Trophoblast cell (in vitro differentiated cells and primary cell): ENCODE measurements around the gene ADARB1. TPM values are rescaled to one million over a fixed set of nuclear protein-coding genes. Genes with fewer than 3 reads are reported as not detected.

Experiments
- DNase-seq, 2 donors: peaks; one replicate each; pipeline ENCODE4 v3.0.0-alpha.2; 2016
- H2AFZ ChIP-seq: 2 replicates; pipeline ENCODE4 v1.6.1; 2013; ENCODE audit warnings: low read length, moderate library complexity, mild to moderate bottlenecking; ENCODE audit not compliant: insufficient read depth, poor library complexity
- H2AK5ac ChIP-seq: 2 replicates; pipeline ENCODE4 v1.6.1; 2013; ENCODE audit warnings: mild to moderate bottlenecking, low read length
- H2BK120ac ChIP-seq: 2 replicates; pipeline ENCODE4 v1.6.1; 2013; ENCODE audit warnings: low read length, mild to moderate bottlenecking, moderate library complexity; ENCODE audit not compliant: insufficient read depth, poor library complexity
- H2BK12ac ChIP-seq: 2 replicates; pipeline ENCODE4 v1.6.1; 2013; ENCODE audit warnings: mild to moderate bottlenecking, low read length, moderate library complexity
- H2BK5ac ChIP-seq: 2 replicates; pipeline ENCODE4 v1.6.1; 2013; ENCODE audit warnings: low read length, low read depth, moderate library complexity, mild to moderate bottlenecking; ENCODE audit not compliant: poor library complexity
- H3K14ac ChIP-seq: 2 replicates; pipeline ENCODE4 v1.6.1; 2013; ENCODE audit warnings: mild to moderate bottlenecking, low read length
- H3K18ac ChIP-seq: 2 replicates; pipeline ENCODE4 v1.6.1; 2013; ENCODE audit warnings: mild to moderate bottlenecking, low read length
- H3K23ac ChIP-seq: 2 replicates; pipeline ENCODE4 v1.6.1; 2013; ENCODE audit warnings: low read length
- H3K27ac ChIP-seq: 2 replicates; pipeline ENCODE4 v1.5.1; 2013; ENCODE audit warnings: low read depth, mild to moderate bottlenecking, inconsistent platforms, low read length, moderate library complexity
- H3K27me3 ChIP-seq: 2 replicates; pipeline ENCODE4 v1.6.1; 2013; ENCODE audit warnings: inconsistent platforms, mild to moderate bottlenecking, low read length, moderate library complexity; ENCODE audit not compliant: insufficient read depth
- H3K36me3 ChIP-seq, 2 experiments: 1 replicate in 1 of 2; 2 replicates in 1 of 2; pipeline ENCODE4 v1.6.1; 2013; ENCODE audit warnings: low read length in 2 of 2, mild to moderate bottlenecking in 2 of 2, moderate library complexity in 1 of 2; ENCODE audit not compliant: insufficient read depth in 2 of 2, control insufficient read depth in 1 of 2
- H3K4ac ChIP-seq: 2 replicates; pipeline ENCODE4 v1.6.1; 2013; ENCODE audit warnings: low read depth, mild to moderate bottlenecking, low read length, moderate library complexity
- H3K4me1 ChIP-seq, 2 experiments: 1 replicate in 1 of 2; 2 replicates in 1 of 2; pipeline ENCODE4 v1.6.1; 2013; ENCODE audit warnings: low read length in 2 of 2, mild to moderate bottlenecking in 2 of 2, moderate library complexity in 1 of 2; ENCODE audit not compliant: insufficient read depth in 2 of 2, control insufficient read depth in 1 of 2
- H3K4me2 ChIP-seq: 2 replicates; pipeline ENCODE4 v1.6.1; 2013; ENCODE audit warnings: inconsistent platforms, mild to moderate bottlenecking, low read length, moderate library complexity
- H3K4me3 ChIP-seq: 2 replicates; pipeline ENCODE4 v1.5.1; 2013; ENCODE audit warnings: mild to moderate bottlenecking, low read depth, low read length, inconsistent platforms
- H3K79me1 ChIP-seq: one replicate; pipeline ENCODE4 v1.6.1; 2013; ENCODE audit warnings: low read length
- H3K79me2 ChIP-seq: 2 replicates; pipeline ENCODE4 v1.6.1; 2013; ENCODE audit warnings: low read length, mild to moderate bottlenecking; ENCODE audit not compliant: control insufficient read depth, insufficient read depth, poor library complexity
- H3K9ac ChIP-seq: 2 replicates; pipeline ENCODE4 v1.6.1; 2013; ENCODE audit warnings: mild to moderate bottlenecking, low read length
- H3K9me3 ChIP-seq: 2 replicates; pipeline ENCODE4 v1.6.1; 2013; ENCODE audit warnings: low read depth, mild to moderate bottlenecking, control low read depth, inconsistent platforms, low read length; ENCODE audit not compliant: insufficient read depth
- H4K12ac ChIP-seq: 2 replicates; pipeline ENCODE4 v1.6.1; 2013; ENCODE audit warnings: low read depth, mild to moderate bottlenecking, low read length, moderate library complexity
- H4K8ac ChIP-seq: 2 replicates; pipeline ENCODE4 v1.6.1; 2013; ENCODE audit warnings: low read depth, mild to moderate bottlenecking, low read length, moderate library complexity
- H4K91ac ChIP-seq: one replicate; pipeline ENCODE4 v1.6.1; 2013; ENCODE audit warnings: low read depth, mild to moderate bottlenecking, low read length, moderate library complexity
- WGBS: extraction: QIAGEN DNeasy Blood & Tissue Kit; methylation state at CpG from one replicate; pipeline ENCODE4 v1.1.7; 2013; ENCODE audit warnings: missing lambda C conversion rate; ENCODE audit not compliant: insufficient read length, insufficient coverage; ENCODE audit errors: extremely low coverage; 5-methylcytosine and 5-hydroxymethylcytosine counted together
- polyA plus RNA-seq: library from polyadenylated mRNA; stranded (reverse); fragments of 200-250 nt; gene quantifications from 2 replicates; pipeline ENCODE4 v1.2.3, GENCODE V29; 2013

ADARB1 gene, protein sequence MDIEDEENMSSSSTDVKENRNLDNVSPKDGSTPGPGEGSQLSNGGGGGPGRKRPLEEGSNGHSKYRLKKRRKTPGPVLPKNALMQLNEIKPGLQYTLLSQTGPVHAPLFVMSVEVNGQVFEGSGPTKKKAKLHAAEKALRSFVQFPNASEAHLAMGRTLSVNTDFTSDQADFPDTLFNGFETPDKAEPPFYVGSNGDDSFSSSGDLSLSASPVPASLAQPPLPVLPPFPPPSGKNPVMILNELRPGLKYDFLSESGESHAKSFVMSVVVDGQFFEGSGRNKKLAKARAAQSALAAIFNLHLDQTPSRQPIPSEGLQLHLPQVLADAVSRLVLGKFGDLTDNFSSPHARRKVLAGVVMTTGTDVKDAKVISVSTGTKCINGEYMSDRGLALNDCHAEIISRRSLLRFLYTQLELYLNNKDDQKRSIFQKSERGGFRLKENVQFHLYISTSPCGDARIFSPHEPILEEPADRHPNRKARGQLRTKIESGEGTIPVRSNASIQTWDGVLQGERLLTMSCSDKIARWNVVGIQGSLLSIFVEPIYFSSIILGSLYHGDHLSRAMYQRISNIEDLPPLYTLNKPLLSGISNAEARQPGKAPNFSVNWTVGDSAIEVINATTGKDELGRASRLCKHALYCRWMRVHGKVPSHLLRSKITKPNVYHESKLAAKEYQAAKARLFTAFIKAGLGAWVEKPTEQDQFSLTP
- 12.9 and 14.2 TPM in 2 replicates for polyA plus RNA-seq

GRCh38 chr21:45074048-45074817, at the start of gene ADARB1:
ADARB1 (plus strand) TSS chr21:45074580; CDS start chr21:45171657, 97,077 bp downstream.
- Histone ChIP-seq H3K79me2 (peaks cover 8% of the 10 kb centered on the region), H3K4me3 (peak within 1 kb of the TSS; percentile 97), H2AFZ (peak within 1 kb of the TSS; percentile 62), H3K4ac (peak within 1 kb of the TSS; percentile 4), H3K14ac (peak within 1 kb of the TSS; percentile 84), H3K9ac (peak within 1 kb of the TSS; percentile 74), H3K9me3 (no peaks in the 10 kb centered on the region), H3K4me2 (peak within 1 kb of the TSS; percentile 99), H2BK120ac (peak within 1 kb of the TSS; percentile 6), H2AK5ac (peak within 1 kb of the TSS; percentile 51), H2BK12ac (peak within 1 kb of the TSS; percentile 25), H3K18ac (peak within 1 kb of the TSS; percentile 93), H4K8ac (peak within 1 kb of the TSS; percentile 84), H3K4me1 (peaks cover 12 to 20% of the 10 kb centered on the region in 2 experiments), H2BK5ac (peak within 1 kb of the TSS; percentile 83), H3K36me3 (no peaks in the 10 kb centered on the region), H4K91ac (peak within 1 kb of the TSS; percentile 72), H4K12ac (peak within 1 kb of the TSS; percentile 21), H3K27me3 (no peaks in the 10 kb centered on the region), H3K79me1 (peaks cover 11% of the 10 kb centered on the region), H3K23ac (peak within 1 kb of the TSS; percentile 25), H3K27ac (peak within 1 kb of the TSS; percentile 73)
- DNase-seq = peak; percentile 24 to 72
- WGBS = no CpG with 5 or more reads among the region's 132 CpGs

DNA sequence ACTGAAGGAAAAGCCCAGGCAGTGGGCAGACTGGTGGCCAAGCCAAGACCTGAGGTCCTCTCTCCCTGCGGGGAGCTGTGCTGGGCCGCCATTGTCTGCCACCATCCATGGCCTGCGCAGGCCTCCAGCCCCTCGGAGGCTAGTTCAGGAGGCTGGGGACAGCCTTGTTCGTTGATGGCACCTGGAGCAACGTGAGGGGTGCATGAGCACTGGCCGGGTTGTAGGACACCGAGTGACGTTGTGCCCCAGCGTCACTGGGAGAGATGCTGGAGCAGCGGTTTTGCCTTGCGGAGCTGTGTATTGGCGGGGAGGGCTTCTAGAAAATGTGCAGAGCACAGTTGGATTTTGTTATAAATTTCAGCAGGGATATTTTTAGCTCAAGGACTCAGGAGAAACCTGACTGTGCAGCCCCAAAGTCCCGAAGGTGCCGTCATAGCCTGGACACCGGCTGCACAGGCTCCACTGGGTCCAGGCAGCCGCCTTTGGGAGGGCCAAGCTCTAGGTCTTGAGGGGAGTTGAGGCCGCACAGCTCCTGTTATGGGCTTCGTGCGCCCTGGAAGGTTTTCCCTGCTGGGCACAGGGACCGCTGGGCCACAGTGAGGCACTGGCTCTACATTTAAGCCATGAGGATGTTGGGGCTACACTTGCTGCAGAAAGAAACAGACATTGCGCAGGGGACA, 48.2 kb upstream of the ADARB1 start:
- no peaks in the 10 kb centered on the region for H3K27me3 ChIP-seq
- H4K12ac ChIP-seq = no peak overlapping the region
- H3K4me2 ChIP-seq = no peak overlapping the region
- peaks cover 8% of the 10 kb centered on the region for H3K9me3 ChIP-seq
- WGBS = no CpG with 5 or more reads among the region's 22 CpGs
- H3K18ac ChIP-seq = no peak overlapping the region
- H3K4me3 ChIP-seq = no peak overlapping the region
- H3K4ac ChIP-seq = no peak overlapping the region
- H2AFZ ChIP-seq = no peak overlapping the region
- no peak overlapping the region for H3K23ac ChIP-seq
- DNase-seq = no peak
- no peak overlapping the region for H2BK5ac ChIP-seq
- no peak overlapping the region for H2AK5ac ChIP-seq
- peaks cover 15 to 20% of the 10 kb centered on the region in 2 experiments for H3K4me1 ChIP-seq
- H3K79me2 ChIP-seq = no peaks in the 10 kb centered on the region
- H2BK12ac ChIP-seq = peak overlapping the region; percentile 15
- H3K79me1 ChIP-seq = peaks cover 2% of the 10 kb centered on the region
- no peak overlapping the region for H4K91ac ChIP-seq
- no peaks in the 10 kb centered on the region for H3K36me3 ChIP-seq
- H3K9ac ChIP-seq = no peak overlapping the region
- no peak overlapping the region for H3K27ac ChIP-seq
- no peak overlapping the region for H4K8ac ChIP-seq
- no peak overlapping the region for H3K14ac ChIP-seq
- no peak overlapping the region for H2BK120ac ChIP-seq

GRCh38 chr21:45026826-45027225, 47.6 kb upstream of the ADARB1 start:
- DNase-seq = peak in 1 of 2 donors; percentile 70
- Histone ChIP-seq H3K27me3 (no peaks in the 10 kb centered on the region), H3K36me3 (no peaks in the 10 kb centered on the region), H3K14ac (no peak overlapping the region), H4K8ac (no peak overlapping the region), H3K9ac (no peak overlapping the region), H3K4me3 (no peak overlapping the region), H3K4ac (no peak overlapping the region), H4K91ac (no peak overlapping the region), H3K27ac (no peak overlapping the region), H3K79me1 (peaks cover 2% of the 10 kb centered on the region), H3K79me2 (no peaks in the 10 kb centered on the region), H3K23ac (no peak overlapping the region), H2AFZ (no peak overlapping the region), H3K4me2 (no peak overlapping the region), H2BK120ac (no peak overlapping the region), H2AK5ac (no peak overlapping the region), H2BK12ac (no peak overlapping the region), H3K4me1 (peaks cover 9 to 13% of the 10 kb centered on the region in 2 experiments), H3K18ac (no peak overlapping the region), H3K9me3 (peaks cover 8% of the 10 kb centered on the region), H2BK5ac (no peak overlapping the region), H4K12ac (no peak overlapping the region)
- WGBS = no CpG with 5 or more reads among the region's 12 CpGs
